GM12873 (cell line): ENCODE results near the gene PLK3.

Experiments used
- CTCF ChIP-seq: IDR thresholded peaks from 2 replicates; pipeline ENCODE4 v1.5.1; 2012; ENCODE audit warnings: low read depth, mild to moderate bottlenecking, moderate library complexity, low read length, control low read depth; ENCODE audit not compliant: insufficient read depth; ENCODE audit errors: missing control alignments

Gene PLK3

DNA sequence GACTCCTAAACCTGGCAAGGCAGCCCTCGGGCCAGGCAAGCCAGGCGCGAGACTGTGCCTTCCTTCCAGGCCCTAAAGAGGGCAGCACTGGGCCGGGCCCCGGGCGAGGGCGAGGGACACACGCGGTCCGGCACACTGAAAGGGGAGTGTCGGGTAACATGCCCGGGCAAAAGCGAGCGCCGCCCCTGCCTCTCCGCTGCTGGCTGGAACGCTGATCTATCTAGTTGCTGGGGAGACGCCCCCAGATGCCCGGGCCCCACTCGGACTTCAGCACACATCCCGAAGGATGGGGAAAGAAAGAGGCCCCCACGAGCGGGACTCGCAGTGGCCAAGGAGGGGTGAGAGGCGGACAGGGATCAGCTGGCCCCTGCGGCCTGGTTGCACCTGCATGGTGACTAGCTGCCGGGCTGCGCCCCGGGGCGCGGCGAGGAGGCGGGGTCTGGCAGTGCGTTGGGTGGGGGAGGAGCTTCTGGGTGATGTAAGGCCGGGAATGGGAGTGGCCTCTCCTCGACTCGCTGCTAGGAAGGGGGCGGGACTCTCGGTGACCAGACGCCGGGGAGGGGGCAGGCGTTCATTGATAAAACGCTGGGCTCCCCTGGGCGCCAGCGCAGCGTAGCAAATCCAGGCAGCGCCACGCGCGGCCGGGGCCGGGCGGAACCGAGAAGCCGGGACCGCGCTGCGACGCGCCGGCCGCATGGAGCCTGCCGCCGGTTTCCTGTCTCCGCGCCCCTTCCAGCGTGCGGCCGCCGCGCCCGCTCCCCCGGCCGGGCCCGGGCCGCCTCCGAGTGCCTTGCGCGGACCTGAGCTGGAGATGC, at the start of gene PLK3:
TSS of gene PLK3 (plus strand) at position 608 of the 815 bp plus-strand sequence. CDS start at position 695, 87 bp downstream.
- TF ChIP-seq CTCF: peak; percentile 87

- TF ChIP-seq CTCF: no peak
Observed at GRCh38 chr1:44757420-44757819, 42.8 kb upstream of the PLK3 start.

DNA sequence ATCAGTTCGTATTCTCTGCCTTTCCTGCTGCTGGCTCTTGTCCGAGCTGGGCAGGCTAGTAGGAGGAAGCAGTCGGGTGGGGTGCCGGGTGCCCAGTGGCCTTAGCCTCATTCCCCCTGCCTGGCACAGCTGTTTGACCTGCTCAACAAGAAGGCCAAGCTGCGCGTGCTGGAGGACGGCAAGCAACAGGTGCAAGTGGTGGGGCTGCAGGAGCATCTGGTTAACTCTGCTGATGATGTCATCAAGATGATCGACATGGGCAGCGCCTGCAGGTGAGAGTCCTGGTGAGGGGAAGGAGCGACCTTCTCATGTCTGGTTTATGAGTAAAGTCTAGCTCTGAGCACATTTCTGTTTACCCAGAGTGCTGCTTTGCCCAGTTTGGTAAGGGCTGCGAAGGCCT, 41.1 kb upstream of the PLK3 start:
- no peak for TF ChIP-seq CTCF

DNA sequence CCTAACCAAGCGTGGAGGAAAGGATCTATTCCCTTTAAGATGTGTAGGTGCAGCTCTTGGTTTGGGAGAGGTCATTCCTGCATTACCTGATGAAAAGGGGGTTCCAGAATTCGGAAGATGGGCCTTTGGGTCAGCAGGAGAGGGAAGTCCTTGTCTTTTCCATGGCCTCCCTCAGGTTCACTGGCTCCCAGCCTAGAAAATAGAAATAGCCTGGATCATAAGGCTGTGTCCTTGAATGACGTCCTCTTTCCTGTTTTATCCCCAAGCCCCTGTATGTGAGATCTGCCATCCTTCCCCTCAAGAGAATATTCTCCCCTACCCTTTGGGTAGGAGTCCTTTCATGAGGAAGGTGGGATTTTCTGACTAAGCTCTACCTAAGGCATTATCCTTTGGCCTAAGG, 39.3 kb upstream of the PLK3 start:
- TF ChIP-seq CTCF: no peak

- TF ChIP-seq CTCF: no peak
Observed at GRCh38 chr1:44775078-44775929, 24.9 kb upstream of the PLK3 start, which contains the start of gene RPS8. TSS of gene RPS8 (plus strand) at chr1:44775540. CDS start at chr1:44775597, 57 bp downstream.

- TF ChIP-seq CTCF: no peak
Observed at GRCh38 chr1:44775930-44776729, 24.0 kb upstream of the PLK3 start.
